PC-9 (cell line): Measurements from ENCODE around the gene PPA1. TPM values are rescaled to one million over a fixed set of nuclear protein-coding genes. Genes with fewer than 3 reads are reported as not detected.
"Not testable (repeated sequence)": the region's sequence is repeated elsewhere in the genome, so short reads cannot be mapped to it uniquely, and the experiment has no call there.

Experiments
- BruUV-seq: library from RNA; stranded (reverse); fragments of 400-500 nt; replicated peaks from 2 replicates; lab custom pipeline; 2021; lab: Mats Ljungman, UMichigan
- CTCF ChIA-PET: fragments of 300-600 bp; sonication (Branson Sonifier 250); formaldehyde crosslinking; loops from one replicate; lab custom pipeline; 2022; ENCODE audit warnings: antibody characterized with exemption; lab: Charles Lee
- POLR2A ChIA-PET: fragments of 300-600 bp; sonication (Branson Sonifier 250); formaldehyde crosslinking; loops from one replicate; lab custom pipeline; 2022; ENCODE audit warnings: antibody characterized with exemption; ENCODE audit not compliant: unreplicated experiment; lab: Charles Lee
- DNase-seq, 2 experiments: peaks; one replicate each; pipeline versions ENCODE4 v3.0.0 to v3.0.0-alpha.2; 2015 to 2022; ENCODE audit warnings: mixed read lengths in 1 of 2
- H2AFZ ChIP-seq: fragments of 200-600 bp; sonication (generic); 2 replicates; pipeline ENCODE4 v1.8.1; 2017; ENCODE audit warnings: antibody characterized with exemption
- H3F3A ChIP-seq: fragments of 200-600 bp; sonication (generic); 2 replicates; pipeline ENCODE4 v1.8.1; 2017; ENCODE audit warnings: antibody characterized with exemption, mild to moderate bottlenecking, low read depth; ENCODE audit not compliant: insufficient read depth
- H3K27ac ChIP-seq: fragments of 200-600 bp; sonication (generic); 2 replicates; pipeline ENCODE4 v1.6.1; 2016; ENCODE audit warnings: mixed run types
- H3K27me3 ChIP-seq: fragments of 200-600 bp; sonication (generic); 2 replicates; pipeline ENCODE4 v1.6.1; 2016; ENCODE audit warnings: low read depth, mixed run types; ENCODE audit not compliant: insufficient read depth
- H3K36me3 ChIP-seq: fragments of 200-600 bp; sonication (generic); 2 replicates; pipeline ENCODE4 v1.6.1; 2016; ENCODE audit warnings: low read depth, mixed run types
- H3K4me1 ChIP-seq: fragments of 200-600 bp; sonication (generic); replicated peaks from 2 replicates; pipeline ENCODE4 v1.6.1; 2016; ENCODE audit warnings: mixed run types; ENCODE audit not compliant: insufficient read depth
- H3K4me2 ChIP-seq: fragments of 200-600 bp; sonication (generic); 2 replicates; pipeline ENCODE4 v1.6.1; 2017; ENCODE audit warnings: mixed run types
- H3K4me3 ChIP-seq: fragments of 200-600 bp; sonication (generic); 2 replicates; pipeline ENCODE4 v1.6.1; 2016; ENCODE audit warnings: mixed run types
- H3K79me2 ChIP-seq: fragments of 200-600 bp; sonication (generic); 2 replicates; pipeline ENCODE4 v1.6.1; 2017; ENCODE audit warnings: low read depth, mixed run types
- H3K9me2 ChIP-seq: fragments of 200-600 bp; sonication (generic); 2 replicates; pipeline ENCODE4 v1.8.1; 2017; ENCODE audit warnings: mild to moderate bottlenecking; ENCODE audit not compliant: insufficient read depth
- H3K9me3 ChIP-seq: fragments of 200-600 bp; sonication (generic); 2 replicates; pipeline ENCODE4 v1.8.1; 2016; ENCODE audit warnings: low read depth; ENCODE audit not compliant: insufficient read depth
- H4K20me1 ChIP-seq: fragments of 200-600 bp; sonication (generic); 2 replicates; pipeline ENCODE4 v1.8.1; 2017; ENCODE audit not compliant: insufficient read depth
- CTCF ChIP-seq: fragments of 200-600 bp; sonication (generic); conservative IDR thresholded peaks from 2 replicates; pipeline ENCODE4 v1.6.1; 2017; ENCODE audit warnings: mixed run types, antibody characterized with exemption, mild to moderate bottlenecking, moderate library complexity
- EZH2 ChIP-seq: fragments of 200-600 bp; sonication (generic); IDR thresholded peaks from 2 replicates; pipeline ENCODE4 v1.8.0; 2017; ENCODE audit warnings: antibody characterized with exemption, low read depth
- intact Hi-C: fragments of 100-400 bp; cut with micrococcal nuclease; formaldehyde crosslinking; loops from one replicate; pipeline ENCODE4 v1.10.0; 2022; ENCODE audit not compliant: unreplicated experiment
- total RNA-seq: library from RNA; stranded (reverse); gene quantifications from 2 replicates; pipeline ENCODE4 v1.2.3, GENCODE V29; 2021

The PPA1 gene
- total RNA-seq, 1 experiment from 2014 or later, result 236 TPM

- Histone ChIP-seq H3K27me3 (no peaks in the 10 kb centered on the region), H4K20me1 (no peaks in the 10 kb centered on the region), H3K36me3 (no peaks in the 10 kb centered on the region), H3K4me3 (no peak overlapping the region), H3F3A (no peaks in the 10 kb centered on the region), H3K27ac (no peak overlapping the region), H2AFZ (no peak overlapping the region), H3K9me2 (no peaks in the 10 kb centered on the region), H3K9me3 (no peaks in the 10 kb centered on the region), H3K79me2 (no peaks in the 10 kb centered on the region), H3K4me1 (no peaks in the 10 kb centered on the region), H3K4me2 (no peak overlapping the region)
- no peak for DNase-seq
- POLR2A ChIA-PET, result no interaction called here
- BruUV-seq, result no TSS peak
- intact Hi-C loops, result no loop called here
- TF ChIP-seq EZH2 (no peak), CTCF (no peak)
- CTCF ChIA-PET, result interaction anchor here (0.6 kb wide), 1 partner anchor 15 kb away, joined by 3 read pairs; no protein-coding TSS in a partner anchor
Observed at GRCh38 chr10:70241081-70241480, 7.9 kb upstream of the PPA1 start.

- H3F3A ChIP-seq, H3K9me3 ChIP-seq, H3K9me2 ChIP-seq, H3K79me2 ChIP-seq, H4K20me1 ChIP-seq, BruUV-seq, DNase-seq, H3K4me2 ChIP-seq, POLR2A ChIA-PET, H3K27ac ChIP-seq, H3K4me1 ChIP-seq, CTCF ChIA-PET, intact Hi-C loops, H3K36me3 ChIP-seq, H3K4me3 ChIP-seq, H2AFZ ChIP-seq, H3K27me3 ChIP-seq: not testable (repeated sequence)
Observed at GRCh38 chr10:70239986-70240385, 6.8 kb upstream of the PPA1 start.

GRCh38 chr10:70239077-70239976 lies 6.1 kb upstream of the PPA1 start:
- H3K4me2 ChIP-seq, H4K20me1 ChIP-seq, H3K4me3 ChIP-seq, H3K36me3 ChIP-seq, DNase-seq, BruUV-seq, H3K9me2 ChIP-seq, intact Hi-C loops, CTCF ChIA-PET, H3K27ac ChIP-seq, H2AFZ ChIP-seq, H3K79me2 ChIP-seq, H3K9me3 ChIP-seq, POLR2A ChIA-PET, H3F3A ChIP-seq, H3K27me3 ChIP-seq: not testable (repeated sequence)
- H3K4me1 ChIP-seq, result peaks cover 11% of the 10 kb centered on the region

- H3K27ac ChIP-seq, DNase-seq, BruUV-seq, H4K20me1 ChIP-seq, H3K27me3 ChIP-seq, H3K9me2 ChIP-seq, H3K79me2 ChIP-seq, POLR2A ChIA-PET, CTCF ChIA-PET, H2AFZ ChIP-seq, intact Hi-C loops, H3F3A ChIP-seq, H3K4me3 ChIP-seq, H3K4me2 ChIP-seq, H3K9me3 ChIP-seq, H3K36me3 ChIP-seq: not testable (repeated sequence)
- peaks cover 16% of the 10 kb centered on the region for H3K4me1 ChIP-seq
Observed at GRCh38 chr10:70237958-70238536, 4.8 kb upstream of the PPA1 start.
